Fibroblast of the aortic adventitia (primary cell): Measurements from ENCODE around the gene FGF11. TPM values are rescaled to one million over a fixed set of nuclear protein-coding genes. Genes with fewer than 3 reads are reported as not detected.

ENCODE experiments used
- DNase-seq: peaks from one replicate; pipeline ENCODE4 v3.0.0-alpha.2; 2010; ENCODE audit warnings: low read depth
- H3K4me3 ChIP-seq: 2 replicates; pipeline ENCODE4 v1.5.1; 2011; ENCODE audit warnings: low read depth, mild to moderate bottlenecking, control low read depth, low read length, moderate library complexity
- total RNA-seq: library from RNA; depleted of rRNA; stranded (reverse); fragments of >200 nt; gene quantifications from 2 replicates; pipeline ENCODE4 v1.2.3, GENCODE V29; 2012; ENCODE audit warnings: low replicate concordance
- TF ChIP-seq, protein P1 (sequence below): IDR thresholded peaks from 2 replicates; pipeline ENCODE4 v1.5.1; 2011; ENCODE audit warnings: mild to moderate bottlenecking, low read length, control low read depth, inconsistent platforms; ENCODE audit not compliant: insufficient read depth

Gene FGF11
- total RNA-seq, 1 donor: 0.36 TPM

DNA sequence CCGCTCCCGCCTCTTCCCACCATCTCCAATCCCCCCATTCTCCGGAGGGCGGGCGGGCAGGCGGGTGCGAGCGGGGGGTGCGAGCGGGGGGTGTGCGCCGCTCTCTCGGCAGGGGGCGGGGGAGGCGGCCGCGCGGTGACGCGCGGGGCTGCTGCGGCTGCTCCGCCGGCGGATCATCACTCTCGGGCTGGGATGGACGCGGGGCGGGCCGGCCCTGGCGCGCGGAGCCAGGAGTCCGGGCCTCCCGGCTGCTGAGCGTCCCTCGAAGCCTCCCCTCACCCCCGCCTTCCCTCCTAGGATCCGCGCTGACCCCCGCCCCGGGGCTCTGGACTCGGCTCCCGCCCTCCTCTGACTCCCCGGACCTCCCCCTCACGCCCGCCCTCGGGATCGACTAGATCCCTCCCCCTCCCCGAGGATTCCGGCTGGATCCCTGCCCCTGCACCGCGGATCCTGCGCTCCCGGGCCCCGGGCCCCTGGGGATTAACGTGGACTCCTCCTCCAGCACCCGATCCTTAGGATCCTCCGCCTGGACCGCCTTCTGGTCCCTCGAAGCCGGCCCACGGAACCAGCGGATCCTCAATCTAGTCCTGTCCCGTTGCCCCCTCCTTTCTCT, 34.5 kb upstream of the FGF11 start:
- H3K4me3 ChIP-seq: peak overlapping the region; percentile 80
- TF ChIP-seq, protein P1, sequence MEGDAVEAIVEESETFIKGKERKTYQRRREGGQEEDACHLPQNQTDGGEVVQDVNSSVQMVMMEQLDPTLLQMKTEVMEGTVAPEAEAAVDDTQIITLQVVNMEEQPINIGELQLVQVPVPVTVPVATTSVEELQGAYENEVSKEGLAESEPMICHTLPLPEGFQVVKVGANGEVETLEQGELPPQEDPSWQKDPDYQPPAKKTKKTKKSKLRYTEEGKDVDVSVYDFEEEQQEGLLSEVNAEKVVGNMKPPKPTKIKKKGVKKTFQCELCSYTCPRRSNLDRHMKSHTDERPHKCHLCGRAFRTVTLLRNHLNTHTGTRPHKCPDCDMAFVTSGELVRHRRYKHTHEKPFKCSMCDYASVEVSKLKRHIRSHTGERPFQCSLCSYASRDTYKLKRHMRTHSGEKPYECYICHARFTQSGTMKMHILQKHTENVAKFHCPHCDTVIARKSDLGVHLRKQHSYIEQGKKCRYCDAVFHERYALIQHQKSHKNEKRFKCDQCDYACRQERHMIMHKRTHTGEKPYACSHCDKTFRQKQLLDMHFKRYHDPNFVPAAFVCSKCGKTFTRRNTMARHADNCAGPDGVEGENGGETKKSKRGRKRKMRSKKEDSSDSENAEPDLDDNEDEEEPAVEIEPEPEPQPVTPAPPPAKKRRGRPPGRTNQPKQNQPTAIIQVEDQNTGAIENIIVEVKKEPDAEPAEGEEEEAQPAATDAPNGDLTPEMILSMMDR: no peak
- peak; percentile 11 for DNase-seq

DNA sequence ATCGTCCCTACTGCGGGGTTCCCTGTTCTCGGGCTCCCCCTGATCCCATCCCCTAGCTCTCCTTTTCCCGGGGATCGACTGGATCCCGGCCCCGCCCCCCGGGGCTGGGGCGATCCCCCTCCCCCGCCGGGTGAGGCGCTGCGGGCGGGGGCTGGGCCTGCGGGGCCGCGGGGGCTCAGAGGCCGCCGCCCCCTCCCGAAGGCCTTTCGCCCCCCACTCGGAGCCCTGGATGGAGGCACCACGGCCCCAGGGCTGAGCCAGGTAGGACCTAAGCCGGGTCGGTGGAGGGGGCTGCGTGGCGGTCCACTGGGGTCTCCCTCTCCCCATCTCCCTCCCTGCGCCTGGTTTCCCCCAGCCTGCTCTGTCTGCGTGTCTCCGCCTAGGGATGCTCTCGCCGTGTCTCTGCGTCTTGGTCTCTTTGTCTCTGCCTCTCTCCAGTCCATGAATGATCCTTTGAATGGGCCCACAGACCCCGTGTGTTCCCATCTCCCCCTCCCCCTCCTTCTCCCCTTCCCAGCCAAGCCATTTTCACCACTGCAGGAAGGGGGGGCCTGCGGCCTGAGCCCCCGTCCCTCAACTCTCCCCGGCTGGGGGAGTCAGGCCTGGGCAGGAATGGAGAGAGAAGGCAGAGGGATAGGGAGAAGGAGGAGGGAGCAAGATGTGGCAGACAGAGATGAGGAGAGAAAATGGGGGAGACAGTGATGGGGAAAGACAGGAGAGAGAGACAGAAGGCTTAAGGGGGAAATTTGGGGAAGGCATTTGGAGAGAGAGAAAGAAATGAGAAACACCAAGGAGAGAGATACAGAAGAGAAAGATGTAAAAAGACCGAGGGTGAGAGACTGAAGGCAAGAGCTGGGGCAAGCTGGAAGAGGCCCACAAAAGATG, 33.7 kb upstream of the FGF11 start:
- H3K4me3 ChIP-seq: peak overlapping the region; percentile 80
- TF ChIP-seq, protein P1: peak; percentile 0
- peak; percentile 9 for DNase-seq

DNA sequence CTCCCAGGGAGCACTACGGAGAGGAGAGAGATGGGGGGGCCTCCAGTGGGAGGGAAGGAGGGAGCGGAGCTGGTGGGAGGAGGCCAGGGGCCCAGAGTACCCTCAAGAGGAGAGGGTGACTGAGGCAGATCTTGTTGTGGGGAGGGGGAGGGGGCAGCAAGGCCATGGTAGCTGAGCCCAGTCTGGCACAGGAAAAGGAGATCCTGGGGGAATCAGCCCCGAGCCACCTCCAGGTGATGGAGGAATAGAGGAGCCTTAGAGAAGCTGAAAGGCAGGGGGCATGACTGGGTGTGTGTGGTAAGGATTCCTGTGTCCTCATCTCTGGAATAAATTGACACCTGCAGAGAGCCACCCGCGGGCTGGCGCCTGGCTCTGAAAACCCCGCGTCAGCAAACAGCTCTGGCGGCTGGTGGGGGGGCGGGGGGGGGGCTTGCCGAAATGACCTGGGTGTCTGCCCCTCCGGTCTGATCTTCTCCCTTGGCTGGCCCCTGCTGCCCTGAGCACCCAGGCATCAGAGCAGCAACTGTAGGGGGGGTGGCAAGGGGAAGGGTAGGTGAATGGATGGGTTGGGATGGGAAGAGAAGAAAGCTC, 33.0 kb upstream of the FGF11 start:
- peak overlapping the region; percentile 80 for H3K4me3 ChIP-seq
- TF ChIP-seq, protein P1: no peak
- DNase-seq: no peak

DNA sequence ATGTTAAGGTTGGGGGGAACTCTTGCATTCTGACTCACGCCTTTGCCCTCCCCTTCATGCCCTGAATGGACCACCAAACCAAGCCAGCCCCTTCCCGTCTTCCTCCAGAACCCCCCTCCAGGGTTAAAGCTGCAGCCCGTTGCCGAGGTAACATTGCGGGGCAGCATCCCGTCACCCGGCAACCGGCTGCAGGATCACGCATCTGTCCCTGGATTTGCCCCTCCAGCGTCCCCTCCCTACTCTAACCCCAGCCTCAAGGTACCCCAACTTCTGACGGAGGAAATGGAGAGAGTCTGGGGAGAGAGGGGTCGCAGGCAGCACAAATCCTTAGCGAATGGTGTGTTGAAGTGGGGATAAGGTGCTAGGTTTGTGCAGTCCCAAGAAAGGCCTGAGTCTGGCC, 32.2 kb upstream of the FGF11 start:
- TF ChIP-seq, protein P1: no peak
- no peak overlapping the region for H3K4me3 ChIP-seq
- DNase-seq: no peak

DNA sequence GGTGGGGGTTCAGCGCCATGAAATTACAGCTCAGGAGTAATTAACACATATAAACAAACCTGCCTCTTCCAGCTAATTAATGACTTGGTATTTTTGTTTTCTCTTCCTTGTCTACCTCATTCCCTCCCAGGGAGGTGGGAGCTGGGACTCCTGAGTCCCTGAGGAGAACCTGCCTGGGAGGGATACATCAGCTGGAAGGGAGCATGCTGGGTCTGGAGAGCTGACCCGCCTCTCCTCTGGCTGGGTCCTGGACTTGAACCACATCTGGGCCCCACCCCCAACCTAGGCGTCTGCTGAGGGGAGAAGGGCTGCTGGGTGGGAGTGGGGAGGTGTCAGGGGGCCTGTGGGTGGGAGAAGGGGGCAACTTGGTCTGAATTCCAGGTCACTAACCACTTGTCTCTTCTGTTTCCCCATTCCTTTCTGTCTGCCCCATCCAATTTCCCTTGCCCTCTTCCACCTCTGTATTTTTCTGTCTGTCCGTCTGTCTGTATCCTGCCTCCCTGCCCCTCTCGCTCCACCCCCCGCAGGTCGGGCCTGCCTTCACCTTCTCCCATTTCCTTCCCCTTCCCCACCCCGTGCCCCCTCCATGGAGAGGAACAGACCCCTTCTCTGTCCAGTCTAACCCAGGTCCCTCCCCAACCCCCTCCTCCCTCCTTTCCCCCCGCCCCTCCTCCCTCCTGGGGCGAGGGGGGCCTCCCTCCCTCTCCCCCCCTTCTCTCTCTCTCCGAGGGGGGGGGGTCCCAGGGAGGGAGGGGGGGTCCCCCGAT, 31.6 kb upstream of the FGF11 start, which contains the start of gene NLGN2:
Gene NLGN2, plus strand, starts transcription at position 361 of the 767 bp plus-strand sequence. CDS start 411 bp downstream, outside the sequence.
- no peak for DNase-seq
- no peak within 1 kb of the TSS for H3K4me3 ChIP-seq
- TF ChIP-seq, protein P1: no peak

DNA sequence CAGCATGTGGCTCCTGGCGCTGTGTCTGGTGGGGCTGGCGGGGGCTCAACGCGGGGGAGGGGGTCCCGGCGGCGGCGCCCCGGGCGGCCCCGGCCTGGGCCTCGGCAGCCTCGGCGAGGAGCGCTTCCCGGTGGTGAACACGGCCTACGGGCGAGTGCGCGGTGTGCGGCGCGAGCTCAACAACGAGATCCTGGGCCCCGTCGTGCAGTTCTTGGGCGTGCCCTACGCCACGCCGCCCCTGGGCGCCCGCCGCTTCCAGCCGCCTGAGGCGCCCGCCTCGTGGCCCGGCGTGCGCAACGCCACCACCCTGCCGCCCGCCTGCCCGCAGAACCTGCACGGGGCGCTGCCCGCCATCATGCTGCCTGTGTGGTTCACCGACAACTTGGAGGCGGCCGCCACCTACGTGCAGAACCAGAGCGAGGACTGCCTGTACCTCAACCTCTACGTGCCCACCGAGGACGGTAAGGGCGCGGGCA, 31.0 kb upstream of the FGF11 start:
- H3K4me3 ChIP-seq: no peak overlapping the region
- TF ChIP-seq, protein P1: no peak
- DNase-seq: no peak
